ENCODE data around the gene CCSER2.

Gene CCSER2

GRCh38 chr10:84511709-84512285, 183.4 kb downstream of the CCSER2 start:
- TF ChIP-seq CTCF (conservative IDR thresholded peaks at IDR 0.05; ENCODE audit: control insufficient read depth, insufficient read depth, low read depth, low read length) = no peak
- no peak overlapping the region for H3K4me3 ChIP-seq (ENCODE audit: control insufficient read depth, low read depth, low read length)
- no peak for DNase-seq (ENCODE audit: low read depth)

- H3K4me3 ChIP-seq (ENCODE audit: control insufficient read depth, low read depth, low read length) = no peak overlapping the region
- no peak for TF ChIP-seq CTCF (conservative IDR thresholded peaks at IDR 0.05; ENCODE audit: control insufficient read depth, insufficient read depth, low read depth, low read length)
- no peak for DNase-seq (ENCODE audit: low read depth)
Observed at GRCh38 chr10:84517554-84517953, 189.2 kb downstream of the CCSER2 start.

- TF ChIP-seq CTCF (conservative IDR thresholded peaks at IDR 0.05; ENCODE audit: control insufficient read depth, insufficient read depth, low read depth, low read length) = no peak
- H3K4me3 ChIP-seq (ENCODE audit: control insufficient read depth, low read depth, low read length) = no peak overlapping the region
- DNase-seq (ENCODE audit: low read depth) = no peak
Observed at GRCh38 chr10:84519235-84519634, 190.8 kb downstream of the CCSER2 start.

GRCh38 chr10:84521013-84521412, 192.6 kb downstream of the CCSER2 start:
- DNase-seq (ENCODE audit: low read depth) = no peak
- no peak overlapping the region for H3K4me3 ChIP-seq (ENCODE audit: control insufficient read depth, low read depth, low read length)
- no peak for TF ChIP-seq CTCF (conservative IDR thresholded peaks at IDR 0.05; ENCODE audit: control insufficient read depth, insufficient read depth, low read depth, low read length)

GRCh38 chr10:84521468-84521867, 193.1 kb downstream of the CCSER2 start:
- TF ChIP-seq CTCF (conservative IDR thresholded peaks at IDR 0.05; ENCODE audit: control insufficient read depth, insufficient read depth, low read depth, low read length) = no peak
- DNase-seq (ENCODE audit: low read depth) = no peak
- no peak overlapping the region for H3K4me3 ChIP-seq (ENCODE audit: control insufficient read depth, low read depth, low read length)

GRCh38 chr10:84522612-84523462, 194.4 kb downstream of the CCSER2 start:
- no peak for DNase-seq (ENCODE audit: low read depth)
- no peak for TF ChIP-seq CTCF (conservative IDR thresholded peaks at IDR 0.05; ENCODE audit: control insufficient read depth, insufficient read depth, low read depth, low read length)
- no peak overlapping the region for H3K4me3 ChIP-seq (ENCODE audit: control insufficient read depth, low read depth, low read length)
